HEK293T (cell line): ENCODE data around the gene ZNF282.
"Not testable (repeated sequence)": the region's sequence is repeated elsewhere in the genome, so short reads cannot be mapped to it uniquely, and the experiment has no call there.

Source experiments
- ARNT ChIP-seq: fragments of 450-650 bp; IDR thresholded peaks from 2 replicates; pipeline ENCODE4 v1.6.1; 2017; ENCODE audit warnings: mild to moderate bottlenecking
- BHLHE40 ChIP-seq: fragments of 450-650 bp; IDR thresholded peaks from 2 replicates; pipeline ENCODE4 v1.6.1; 2016; ENCODE audit warnings: mild to moderate bottlenecking, moderate library complexity, borderline replicate concordance
- ELF4 ChIP-seq: fragments of 450-650 bp; IDR thresholded peaks from 2 replicates; pipeline ENCODE4 v1.6.1; 2017; ENCODE audit warnings: antibody characterized with exemption
- FOXA1 ChIP-seq: fragments of 450-650 bp; IDR thresholded peaks from 2 replicates; pipeline ENCODE4 v1.6.1; 2016; ENCODE audit warnings: mild to moderate bottlenecking
- FOXK2 ChIP-seq: fragments of 450-650 bp; IDR thresholded peaks from 2 replicates; pipeline ENCODE4 v1.6.1; 2016; ENCODE audit warnings: mild to moderate bottlenecking
- FOXM1 ChIP-seq: fragments of 450-650 bp; IDR thresholded peaks from 2 replicates; pipeline ENCODE4 v1.6.1; 2017; ENCODE audit warnings: mild to moderate bottlenecking, borderline replicate concordance
- HDGF ChIP-seq: fragments of 450-650 bp; IDR thresholded peaks from 2 replicates; pipeline ENCODE4 v1.6.1; 2017; ENCODE audit warnings: antibody characterized with exemption, borderline replicate concordance
- L3MBTL2 ChIP-seq: fragments of 450-650 bp; conservative IDR thresholded peaks from 2 replicates; pipeline ENCODE4 v1.6.1; 2016; ENCODE audit warnings: mild to moderate bottlenecking
- NFRKB ChIP-seq: fragments of 450-650 bp; IDR thresholded peaks from 2 replicates; pipeline ENCODE4 v1.6.1; 2016; ENCODE audit warnings: mild to moderate bottlenecking, moderate library complexity
- PKNOX1 ChIP-seq: fragments of 450-650 bp; IDR thresholded peaks from 2 replicates; pipeline ENCODE4 v1.6.1; 2016
- SP1 ChIP-seq: fragments of 450-650 bp; IDR thresholded peaks from 2 replicates; pipeline ENCODE4 v1.6.1; 2017
- SUZ12 ChIP-seq: fragments of 450-650 bp; IDR thresholded peaks from 2 replicates; pipeline ENCODE4 v1.6.1; 2016; ENCODE audit warnings: mild to moderate bottlenecking
- TARDBP ChIP-seq: fragments of 450-650 bp; IDR thresholded peaks from 2 replicates; pipeline ENCODE4 v1.6.1; 2016
- ZNF384 ChIP-seq: fragments of 450-650 bp; IDR thresholded peaks from 2 replicates; pipeline ENCODE4 v1.6.1; 2016

- not testable (repeated sequence) for TF ChIP-seq SP1, ZNF384, FOXM1, FOXA1, SUZ12, ELF4, TARDBP, NFRKB, ARNT, BHLHE40, PKNOX1, L3MBTL2, HDGF, FOXK2
Measured at GRCh38 chr7:149251518-149251917, 56.2 kb downstream of the ZNF282 start.
